ENCODE results near the gene CLIC6.

DNA sequence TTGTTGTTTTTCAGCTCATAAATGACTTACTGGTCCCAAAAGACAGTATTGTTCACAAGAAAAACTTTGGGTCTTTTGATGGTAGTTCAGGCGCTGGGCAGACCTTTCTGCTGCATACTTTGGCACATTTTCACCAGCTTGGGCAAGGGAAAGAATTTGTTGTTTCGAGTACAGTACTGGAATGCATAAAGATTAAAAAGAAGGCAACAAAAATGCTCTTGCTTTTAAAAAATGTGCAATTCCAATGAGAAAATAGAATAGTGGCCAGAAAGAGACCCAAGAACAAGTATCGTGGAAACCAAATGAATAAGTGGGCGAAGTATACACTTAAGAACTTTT lies 56.0 kb downstream of the CLIC6 start:
- TF ChIP-seq RNF2 (IDR thresholded peaks at IDR 0.05; ENCODE audit: borderline replicate concordance, low read depth) (no peak), EP300 (IDR thresholded peaks at IDR 0.05) (no peak), RFX5 (IDR thresholded peaks at IDR 0.05) (no peak), POLR2A (IDR thresholded peaks at IDR 0.05; ENCODE audit: low read length) (no peak), NR3C1 (IDR thresholded peaks at IDR 0.05) (no peak), FOXS1 (CRISPR knock-in tag; IDR thresholded peaks at IDR 0.05) (no peak)
- TF ChIP-seq, protein P1, sequence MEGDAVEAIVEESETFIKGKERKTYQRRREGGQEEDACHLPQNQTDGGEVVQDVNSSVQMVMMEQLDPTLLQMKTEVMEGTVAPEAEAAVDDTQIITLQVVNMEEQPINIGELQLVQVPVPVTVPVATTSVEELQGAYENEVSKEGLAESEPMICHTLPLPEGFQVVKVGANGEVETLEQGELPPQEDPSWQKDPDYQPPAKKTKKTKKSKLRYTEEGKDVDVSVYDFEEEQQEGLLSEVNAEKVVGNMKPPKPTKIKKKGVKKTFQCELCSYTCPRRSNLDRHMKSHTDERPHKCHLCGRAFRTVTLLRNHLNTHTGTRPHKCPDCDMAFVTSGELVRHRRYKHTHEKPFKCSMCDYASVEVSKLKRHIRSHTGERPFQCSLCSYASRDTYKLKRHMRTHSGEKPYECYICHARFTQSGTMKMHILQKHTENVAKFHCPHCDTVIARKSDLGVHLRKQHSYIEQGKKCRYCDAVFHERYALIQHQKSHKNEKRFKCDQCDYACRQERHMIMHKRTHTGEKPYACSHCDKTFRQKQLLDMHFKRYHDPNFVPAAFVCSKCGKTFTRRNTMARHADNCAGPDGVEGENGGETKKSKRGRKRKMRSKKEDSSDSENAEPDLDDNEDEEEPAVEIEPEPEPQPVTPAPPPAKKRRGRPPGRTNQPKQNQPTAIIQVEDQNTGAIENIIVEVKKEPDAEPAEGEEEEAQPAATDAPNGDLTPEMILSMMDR (IDR thresholded peaks at IDR 0.05), result no peak
- TF ChIP-seq, protein P2, sequence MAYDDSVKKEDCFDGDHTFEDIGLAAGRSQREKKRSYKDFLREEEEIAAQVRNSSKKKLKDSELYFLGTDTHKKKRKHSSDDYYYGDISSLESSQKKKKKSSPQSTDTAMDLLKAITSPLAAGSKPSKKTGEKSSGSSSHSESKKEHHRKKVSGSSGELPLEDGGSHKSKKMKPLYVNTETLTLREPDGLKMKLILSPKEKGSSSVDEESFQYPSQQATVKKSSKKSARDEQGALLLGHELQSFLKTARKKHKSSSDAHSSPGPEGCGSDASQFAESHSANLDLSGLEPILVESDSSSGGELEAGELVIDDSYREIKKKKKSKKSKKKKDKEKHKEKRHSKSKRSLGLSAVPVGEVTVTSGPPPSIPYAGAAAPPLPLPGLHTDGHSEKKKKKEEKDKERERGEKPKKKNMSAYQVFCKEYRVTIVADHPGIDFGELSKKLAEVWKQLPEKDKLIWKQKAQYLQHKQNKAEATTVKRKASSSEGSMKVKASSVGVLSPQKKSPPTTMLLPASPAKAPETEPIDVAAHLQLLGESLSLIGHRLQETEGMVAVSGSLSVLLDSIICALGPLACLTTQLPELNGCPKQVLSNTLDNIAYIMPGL (CRISPR knock-in tag; IDR thresholded peaks at IDR 0.05; ENCODE audit: borderline replicate concordance), result no peak
- TF ChIP-seq, protein P3, sequence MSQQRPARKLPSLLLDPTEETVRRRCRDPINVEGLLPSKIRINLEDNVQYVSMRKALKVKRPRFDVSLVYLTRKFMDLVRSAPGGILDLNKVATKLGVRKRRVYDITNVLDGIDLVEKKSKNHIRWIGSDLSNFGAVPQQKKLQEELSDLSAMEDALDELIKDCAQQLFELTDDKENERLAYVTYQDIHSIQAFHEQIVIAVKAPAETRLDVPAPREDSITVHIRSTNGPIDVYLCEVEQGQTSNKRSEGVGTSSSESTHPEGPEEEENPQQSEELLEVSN (IDR thresholded peaks at IDR 0.05; ENCODE audit: borderline replicate concordance, low read depth), result no peak
- TF ChIP-seq, protein P4, sequence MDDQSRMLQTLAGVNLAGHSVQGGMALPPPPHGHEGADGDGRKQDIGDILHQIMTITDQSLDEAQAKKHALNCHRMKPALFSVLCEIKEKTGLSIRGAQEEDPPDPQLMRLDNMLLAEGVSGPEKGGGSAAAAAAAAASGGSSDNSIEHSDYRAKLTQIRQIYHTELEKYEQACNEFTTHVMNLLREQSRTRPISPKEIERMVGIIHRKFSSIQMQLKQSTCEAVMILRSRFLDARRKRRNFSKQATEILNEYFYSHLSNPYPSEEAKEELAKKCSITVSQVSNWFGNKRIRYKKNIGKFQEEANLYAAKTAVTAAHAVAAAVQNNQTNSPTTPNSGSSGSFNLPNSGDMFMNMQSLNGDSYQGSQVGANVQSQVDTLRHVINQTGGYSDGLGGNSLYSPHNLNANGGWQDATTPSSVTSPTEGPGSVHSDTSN (IDR thresholded peaks at IDR 0.05), result no peak
